AG08395 (cell line): ENCODE results near the gene TK2.

Experiments
- DNase-seq: peaks from one replicate; pipeline ENCODE4 v3.0.0; 2012; ENCODE audit warnings: mixed read lengths, low spot score

The TK2 gene

DNA sequence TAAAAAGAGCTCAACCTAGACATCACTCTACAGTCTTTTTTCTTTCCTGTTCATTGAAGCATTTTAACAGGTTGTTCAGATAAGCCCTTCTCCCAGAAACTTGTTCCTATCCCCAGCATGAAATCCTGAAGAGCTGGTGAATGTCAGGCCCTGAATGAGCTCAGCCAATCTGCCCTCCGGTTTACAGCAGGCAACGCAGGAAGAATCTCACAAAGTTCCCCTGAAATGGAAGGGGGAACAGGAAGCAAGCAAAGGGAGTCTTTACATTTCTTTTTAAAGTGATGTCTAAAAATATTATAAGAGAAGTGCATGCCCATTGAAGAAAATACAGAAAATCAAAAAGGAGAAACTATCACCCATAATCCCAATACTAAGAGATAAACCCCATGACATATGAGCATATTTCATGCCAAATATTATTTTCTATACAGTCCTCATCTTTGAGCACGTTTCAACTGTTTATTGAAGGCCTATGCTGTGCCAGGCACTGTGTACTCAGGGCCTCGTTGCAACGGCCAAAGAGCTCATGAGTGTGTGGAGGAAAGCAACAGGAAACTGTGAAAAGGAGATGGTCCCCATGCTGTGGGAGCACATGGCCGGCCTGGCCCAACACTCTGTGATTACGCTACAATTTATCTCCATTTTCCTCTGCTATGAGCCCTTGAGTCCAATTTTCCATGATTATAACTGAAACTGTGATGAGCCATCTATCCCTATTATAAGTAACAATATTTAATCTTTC lies 5.7 kb downstream of the TK2 start:
- DNase-seq: no peak

DNA sequence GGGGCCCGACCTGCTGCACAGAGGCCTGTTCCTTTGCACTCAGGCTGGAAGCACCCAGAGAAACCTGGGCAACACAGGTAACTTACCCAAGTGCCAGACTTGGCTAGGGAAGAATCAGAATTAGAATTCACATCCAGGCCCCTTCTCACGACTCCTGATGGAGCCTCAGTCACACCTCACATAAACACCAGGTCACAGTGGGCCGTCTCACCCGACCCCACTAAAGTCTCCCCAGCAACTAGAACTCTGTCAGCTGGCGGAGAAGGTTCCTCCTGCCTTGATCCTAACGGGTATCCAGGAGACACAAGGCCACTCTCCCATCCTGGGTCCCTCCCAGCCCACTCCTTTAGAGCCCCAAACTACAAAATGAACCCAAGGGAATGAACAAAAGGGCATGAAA lies 6.4 kb downstream of the TK2 start:
- no peak for DNase-seq

- no peak for DNase-seq
These were observed 7.5 kb downstream of the TK2 start for GRCh38 chr16:66542396-66542795.

GRCh38 chr16:66541388-66542355 lies 8.2 kb downstream of the TK2 start:
- no peak for DNase-seq

- DNase-seq: no peak
These were observed 10.1 kb downstream of the TK2 start for GRCh38 chr16:66539623-66540469.

DNA sequence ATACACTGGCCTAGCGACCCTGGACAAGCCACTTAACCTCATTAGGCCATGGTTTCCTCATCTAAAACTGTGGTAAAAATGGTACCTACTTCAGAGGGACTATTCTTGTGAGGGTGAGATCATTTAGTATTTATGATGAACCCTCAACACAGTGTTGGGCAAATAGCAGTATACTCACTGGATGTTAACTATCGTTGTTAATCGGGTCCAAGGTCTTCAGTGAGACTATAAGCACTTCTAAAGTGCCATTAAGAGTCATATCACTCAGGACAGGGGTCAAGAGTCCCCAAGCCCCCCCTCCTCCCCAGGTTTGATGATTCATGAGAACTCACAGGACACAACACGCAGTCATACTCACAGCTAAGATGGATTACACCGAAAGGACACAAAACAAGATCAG lies 11.0 kb downstream of the TK2 start:
- no peak for DNase-seq

DNA sequence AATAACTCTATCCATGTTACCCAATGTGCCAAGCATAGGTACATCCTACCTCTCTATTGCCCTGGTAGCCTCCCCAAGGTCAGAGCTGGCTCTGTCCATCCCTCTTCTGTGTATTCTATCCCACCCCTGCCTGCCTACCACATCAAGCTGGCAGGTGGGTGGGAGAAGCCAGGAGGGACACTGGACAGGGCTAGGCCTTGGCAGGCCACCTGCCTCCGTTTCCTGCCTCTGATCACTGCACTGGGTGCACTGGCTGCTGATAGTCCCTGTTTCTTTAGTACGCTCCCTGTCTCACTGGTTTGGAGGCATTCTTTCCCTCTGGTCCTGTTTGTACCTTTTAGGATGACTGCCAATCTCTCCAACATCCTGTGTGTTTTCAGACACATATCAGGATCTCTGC lies 12.7 kb downstream of the TK2 start:
- no peak for DNase-seq

GRCh38 chr16:66536525-66536924 lies 13.4 kb downstream of the TK2 start:
- no peak for DNase-seq

- no peak for DNase-seq
These were observed 15.5 kb downstream of the TK2 start for GRCh38 chr16:66534376-66534799.

- DNase-seq: no peak
These were observed 20.4 kb downstream of the TK2 start for GRCh38 chr16:66529475-66529874.

GRCh38 chr16:66528294-66528693 lies 21.6 kb downstream of the TK2 start:
- no peak for DNase-seq

DNA sequence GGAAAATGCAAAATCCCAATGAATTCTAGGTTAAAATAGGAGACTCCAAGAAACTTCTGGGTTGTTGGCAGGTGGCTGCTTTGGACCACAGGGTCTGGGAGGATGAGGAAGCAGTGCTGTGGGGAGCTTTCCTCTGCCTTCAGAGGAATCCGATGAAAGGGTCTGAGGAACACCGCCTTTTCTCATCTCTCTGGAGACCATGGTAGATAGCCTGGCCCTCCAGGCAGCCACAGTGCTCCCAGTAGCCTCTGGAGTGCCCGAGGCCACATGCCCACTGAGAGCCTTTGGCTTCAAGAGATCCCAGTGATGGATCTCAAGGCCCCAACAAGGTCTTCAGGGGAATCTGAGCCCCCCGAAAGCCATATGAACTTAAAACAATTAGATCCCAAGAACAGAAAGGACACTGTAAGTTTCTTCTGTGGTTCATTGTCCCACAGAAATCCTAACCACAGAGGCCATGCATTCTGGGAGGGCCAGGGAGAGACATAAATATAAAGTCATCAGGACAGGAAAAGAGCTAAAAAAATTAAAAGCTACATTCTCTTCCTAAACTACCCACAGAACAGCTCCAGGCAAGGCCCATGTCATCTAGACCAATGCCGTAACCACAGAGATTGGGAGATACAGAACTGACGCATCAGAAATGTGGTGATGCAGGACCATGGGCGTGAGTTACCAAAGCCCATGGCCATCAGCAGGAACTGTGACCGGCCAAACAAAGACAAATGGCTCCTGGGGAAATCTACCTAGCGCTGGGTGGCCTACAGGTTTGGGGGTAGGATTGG lies 24.3 kb downstream of the TK2 start:
- peak; percentile 34 for DNase-seq

DNA sequence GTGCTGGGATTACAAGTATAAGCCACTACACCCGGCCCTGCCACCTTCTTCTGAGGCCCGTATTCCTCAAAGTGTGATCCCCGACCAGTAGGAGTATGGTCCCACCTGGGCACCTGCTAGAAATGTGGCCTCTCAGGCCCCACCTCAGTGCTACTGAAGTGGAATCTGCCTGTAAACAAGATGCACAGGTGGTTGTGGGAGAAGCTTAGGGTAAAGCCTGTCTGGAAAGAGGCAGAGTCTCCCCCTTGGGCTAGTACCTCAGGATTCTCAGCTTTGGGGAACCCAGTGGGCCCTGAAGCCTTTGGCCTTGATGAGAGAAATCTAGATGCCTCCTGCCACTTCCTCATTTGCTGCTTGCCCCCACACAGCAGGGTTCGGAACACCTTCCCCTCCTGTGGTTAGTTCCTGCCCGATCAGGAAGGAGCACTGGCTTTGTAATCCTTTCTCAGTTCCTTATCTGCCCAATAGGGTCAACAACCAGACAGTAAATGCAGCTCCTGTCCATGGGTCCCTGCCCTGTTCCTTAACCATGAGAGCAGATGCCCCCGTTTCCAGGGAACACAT lies 25.2 kb downstream of the TK2 start:
- DNase-seq: no peak

- DNase-seq: no peak
These were observed 26.0 kb downstream of the TK2 start for GRCh38 chr16:66523861-66524354.

DNA sequence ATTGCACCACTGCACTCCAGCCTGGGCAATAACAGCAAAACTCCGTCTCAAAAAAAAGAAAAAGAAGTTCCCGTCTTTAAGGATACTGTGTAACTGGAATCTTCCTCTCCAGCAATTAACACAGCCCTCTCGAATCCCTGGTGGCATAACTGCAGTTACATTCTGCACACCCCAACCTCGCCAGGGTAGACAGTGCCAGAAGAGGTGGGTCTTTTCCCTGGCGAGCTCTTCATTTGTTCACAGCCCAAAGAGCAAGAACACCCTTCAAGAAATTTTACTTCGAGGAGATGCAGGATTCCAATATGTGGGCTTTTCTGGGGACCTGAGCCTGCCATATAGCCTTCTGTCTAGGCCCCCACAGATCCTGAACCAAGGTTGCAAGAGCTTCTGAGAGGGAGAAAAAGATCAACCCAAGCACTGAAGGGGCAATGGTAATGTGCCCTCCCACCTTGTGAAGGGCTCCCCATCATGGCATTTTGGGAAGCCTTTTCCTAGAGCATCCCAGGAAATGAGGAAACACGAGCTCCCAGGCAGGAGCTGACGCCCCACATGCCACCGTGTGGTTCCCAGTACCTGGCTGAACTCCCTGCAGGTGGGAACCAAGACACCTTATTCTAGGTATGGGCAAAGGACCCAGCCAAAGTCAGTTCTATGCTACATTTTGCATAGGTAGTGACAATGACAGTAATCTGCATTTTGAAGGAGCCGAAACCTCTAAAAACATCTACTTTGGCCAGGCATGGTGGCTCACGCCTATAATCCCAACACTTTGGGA lies 26.9 kb downstream of the TK2 start:
- DNase-seq: no peak

DNA sequence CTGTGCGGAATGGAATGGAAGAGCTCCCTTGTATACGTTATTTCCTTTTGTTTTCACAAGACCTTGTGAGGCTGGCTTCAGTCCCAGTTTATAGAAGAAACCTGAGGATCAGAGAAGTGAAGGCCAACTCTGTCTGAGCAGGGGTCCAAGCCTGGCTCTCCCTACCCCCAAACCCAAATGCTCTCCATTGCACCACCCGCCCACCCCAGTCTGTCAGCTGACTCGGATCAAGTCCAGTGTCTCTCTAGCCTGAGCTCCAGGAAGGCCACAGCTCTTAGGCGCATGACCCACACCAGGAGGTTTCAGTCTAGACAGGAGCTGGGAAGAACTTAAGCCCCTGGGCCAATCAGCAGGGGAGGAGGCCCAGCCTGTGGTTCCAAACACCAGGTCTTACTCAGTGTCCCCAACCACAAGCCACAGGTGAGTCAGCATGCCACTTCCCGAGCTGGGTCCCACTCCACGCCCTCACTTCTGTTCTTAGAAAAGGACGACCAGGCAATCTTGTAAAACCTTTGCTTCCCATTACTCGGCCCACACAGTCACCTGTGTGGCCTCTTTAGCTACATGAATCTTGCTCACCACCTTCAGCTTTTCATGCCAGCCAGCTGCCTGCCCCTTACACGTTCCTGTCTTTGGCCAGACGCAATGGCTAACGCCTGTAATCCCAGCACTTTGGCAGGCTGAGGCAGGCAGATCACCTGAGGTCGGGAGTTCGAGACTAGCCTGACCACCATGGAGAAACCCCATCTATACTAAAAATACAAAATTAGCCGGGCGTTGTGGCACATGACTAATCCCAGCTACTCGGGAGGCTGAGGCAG lies 27.8 kb downstream of the TK2 start:
- peak; percentile 47 for DNase-seq

GRCh38 chr16:66521252-66521713 lies 28.6 kb downstream of the TK2 start:
- no peak for DNase-seq

DNA sequence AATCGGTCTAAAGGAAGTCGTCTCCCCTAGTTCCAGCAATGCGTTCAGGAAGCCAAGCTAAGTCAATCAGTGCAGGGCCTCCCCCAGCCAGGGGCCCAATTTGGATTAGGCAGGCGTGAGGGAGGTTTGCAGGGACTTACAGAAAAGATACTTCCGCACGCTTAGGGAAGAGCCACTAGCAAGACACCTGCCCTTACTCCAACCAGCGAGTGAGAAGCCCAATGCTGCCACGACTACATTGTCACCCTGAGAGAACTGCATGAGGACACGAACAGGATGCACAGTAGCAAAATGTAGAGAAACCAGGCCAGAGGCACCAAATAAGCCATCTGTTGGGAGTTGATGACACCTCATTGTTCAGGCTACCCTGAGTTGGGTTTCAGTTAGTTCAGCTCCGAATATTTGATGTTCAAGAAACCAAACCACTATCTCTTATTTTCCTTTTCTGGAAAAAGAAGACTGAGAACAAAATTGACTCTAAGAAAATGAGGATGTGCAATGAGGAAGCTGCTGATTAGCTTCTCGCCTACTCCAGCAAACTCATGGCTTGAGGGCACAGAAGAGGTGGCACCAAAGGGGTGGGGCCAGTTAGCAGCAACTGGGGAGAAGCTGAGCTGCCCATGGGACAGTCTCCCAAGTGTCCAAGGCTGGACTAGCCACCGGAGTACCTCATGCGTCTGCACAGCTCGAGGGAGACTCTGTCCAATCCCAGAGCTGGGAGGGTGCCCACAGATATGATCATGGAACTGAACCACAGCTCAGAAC lies 29.3 kb downstream of the TK2 start:
- no peak for DNase-seq
